Stimulated activated CD8-positive, alpha-beta memory T cell treated with anti-CD3 and anti-CD28 coated beads, Interleukin-12 subunit alpha, Interleukin-12 subunit beta, amount 100 ng/mL, for 4 hours (primary cell): ENCODE measurements around the gene BAHCC1.

Experiments
- DNase-seq: peaks from one replicate; pipeline ENCODE4 v3.0.0-alpha.2; 2020; ENCODE audit warnings: low read depth

The BAHCC1 gene

GRCh38 chr17:81398176-81398831, 3.0 kb downstream of the BAHCC1 start:
- no peak for DNase-seq

GRCh38 chr17:81398832-81399411, 3.7 kb downstream of the BAHCC1 start:
- DNase-seq, result no peak

GRCh38 chr17:81399481-81400153, 4.4 kb downstream of the BAHCC1 start:
- DNase-seq, result no peak

- no peak for DNase-seq
Measured at GRCh38 chr17:81400154-81400977, 5.1 kb downstream of the BAHCC1 start.

- no peak for DNase-seq
Measured at GRCh38 chr17:81400996-81401722, 5.9 kb downstream of the BAHCC1 start.

GRCh38 chr17:81401723-81402529, 6.7 kb downstream of the BAHCC1 start:
- DNase-seq, result no peak

- no peak for DNase-seq
Measured at GRCh38 chr17:81402530-81402941, 7.3 kb downstream of the BAHCC1 start.

- no peak for DNase-seq
Measured at GRCh38 chr17:81402981-81403467, 7.8 kb downstream of the BAHCC1 start.

- DNase-seq, result no peak
Measured at GRCh38 chr17:81403671-81404534, 8.6 kb downstream of the BAHCC1 start.

- no peak for DNase-seq
Measured at GRCh38 chr17:81404558-81405165, 9.4 kb downstream of the BAHCC1 start.

GRCh38 chr17:81405411-81405872, 10.2 kb downstream of the BAHCC1 start:
- no peak for DNase-seq

GRCh38 chr17:81406117-81406953, 11.1 kb downstream of the BAHCC1 start:
- DNase-seq, result no peak

- no peak for DNase-seq
Measured at GRCh38 chr17:81408049-81408448, 12.8 kb downstream of the BAHCC1 start.

GRCh38 chr17:81409190-81409935, 14.1 kb downstream of the BAHCC1 start:
- DNase-seq, result no peak

GRCh38 chr17:81410852-81411251, 15.6 kb downstream of the BAHCC1 start:
- DNase-seq, result no peak

GRCh38 chr17:81411305-81411704, 16.0 kb downstream of the BAHCC1 start:
- no peak for DNase-seq

- peak; percentile 49 for DNase-seq
Measured at GRCh38 chr17:81412490-81413093, 17.3 kb downstream of the BAHCC1 start.
